Activated CD4-positive, alpha-beta T cell treated with anti-CD3 and anti-CD28 coated beads for 24 hours (primary cell): ENCODE data around the gene METTL24.
"Not testable (repeated sequence)": the region's sequence is repeated elsewhere in the genome, so short reads cannot be mapped to it uniquely, and the experiment has no call there.

Source experiments
- DNase-seq, 2 donors: peaks; one replicate each; pipeline ENCODE4 v3.0.0-alpha.2; 2020; ENCODE audit warnings: low read depth in 2 of 2

The METTL24 gene

DNA sequence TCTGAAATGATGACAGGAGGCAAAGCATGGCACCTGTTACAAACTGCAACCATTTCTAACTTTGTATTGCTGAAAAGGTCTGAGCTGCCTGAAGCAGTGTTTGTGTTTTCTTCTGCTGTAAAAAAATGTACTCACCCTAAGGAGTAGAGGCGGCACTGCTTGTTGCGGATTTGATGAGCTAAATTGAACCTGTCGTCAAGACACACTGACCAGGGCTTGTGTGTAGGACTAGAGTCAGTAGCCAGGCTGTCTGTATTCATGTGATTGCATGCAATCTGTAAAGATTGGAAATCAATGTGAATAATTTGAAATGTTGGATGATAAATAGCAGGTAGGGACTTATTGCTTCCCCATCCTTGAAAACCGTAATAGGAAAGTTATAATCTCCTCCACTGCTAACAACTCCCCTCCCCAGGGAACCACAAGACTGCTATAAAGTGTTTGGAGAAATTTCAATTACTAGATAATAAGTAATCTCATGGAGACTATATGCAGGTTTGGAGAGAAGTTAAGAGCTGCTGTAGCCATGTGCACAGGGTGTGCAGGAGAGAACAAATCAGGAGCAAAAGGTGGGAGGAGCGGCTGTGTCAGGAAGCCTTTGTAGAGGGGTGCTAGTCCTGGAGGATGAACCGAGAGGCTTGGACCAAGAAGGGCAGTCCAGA lies 42.8 kb downstream of the METTL24 start:
- no peak for DNase-seq

GRCh38 chr6:110310861-110311446 lies 47.2 kb downstream of the METTL24 start:
- no peak for DNase-seq

DNA sequence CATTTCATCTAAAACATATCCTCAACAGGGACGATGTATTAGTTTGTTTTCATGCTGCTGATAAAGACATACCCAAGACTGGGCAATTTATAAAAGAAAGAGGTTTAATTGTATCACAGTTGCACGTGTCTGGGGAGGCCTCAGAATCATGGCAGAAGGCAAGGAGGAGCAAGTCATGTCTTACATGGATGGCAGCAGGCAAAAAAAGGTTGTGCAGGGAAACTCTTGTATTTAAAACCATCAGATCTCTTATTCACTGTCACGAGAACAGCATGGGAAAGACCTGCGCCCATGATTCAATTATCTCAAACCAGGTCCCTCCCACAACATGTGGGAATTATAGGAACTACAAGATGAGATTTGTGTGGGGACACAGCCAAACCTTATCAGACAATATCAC lies 48.7 kb downstream of the METTL24 start:
- not testable (repeated sequence) for DNase-seq

DNA sequence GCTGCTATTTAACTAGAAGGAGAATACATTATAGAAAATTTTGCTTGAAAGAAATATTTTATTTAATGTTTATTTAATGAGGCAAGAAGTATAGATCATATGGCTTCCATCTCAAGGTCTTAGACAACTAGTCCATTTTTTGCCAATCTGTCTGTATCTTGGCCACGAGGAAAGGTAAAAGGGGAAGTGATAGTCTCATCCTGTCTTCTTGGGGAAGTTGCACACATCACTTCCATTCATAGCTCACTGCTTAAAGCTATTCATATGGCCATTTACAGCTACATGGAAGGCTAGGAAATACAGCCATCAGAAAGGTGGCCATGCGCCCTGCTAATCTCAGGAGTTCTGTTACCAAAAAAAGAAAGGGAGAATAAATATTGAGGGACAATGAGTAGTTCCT lies 50.8 kb downstream of the METTL24 start:
- no peak for DNase-seq

DNA sequence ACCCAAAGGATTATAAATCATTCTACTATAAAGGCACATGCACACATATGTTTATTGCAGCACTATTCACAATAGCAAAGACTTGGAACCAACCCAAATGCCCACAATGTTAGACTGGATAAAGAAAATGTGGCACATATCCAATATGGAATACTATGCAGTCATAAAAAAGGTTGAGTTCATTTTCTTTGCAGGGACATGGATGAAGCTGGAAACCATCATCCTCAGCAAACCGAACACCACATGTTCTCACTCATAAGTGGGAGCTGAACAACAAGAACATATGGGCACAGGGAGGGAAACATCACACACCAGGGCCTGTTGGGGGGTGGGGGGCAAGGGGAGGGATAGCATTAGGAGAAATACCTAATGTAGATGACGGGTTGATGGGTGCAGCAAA lies 52.3 kb downstream of the METTL24 start:
- not testable (repeated sequence) for DNase-seq

DNA sequence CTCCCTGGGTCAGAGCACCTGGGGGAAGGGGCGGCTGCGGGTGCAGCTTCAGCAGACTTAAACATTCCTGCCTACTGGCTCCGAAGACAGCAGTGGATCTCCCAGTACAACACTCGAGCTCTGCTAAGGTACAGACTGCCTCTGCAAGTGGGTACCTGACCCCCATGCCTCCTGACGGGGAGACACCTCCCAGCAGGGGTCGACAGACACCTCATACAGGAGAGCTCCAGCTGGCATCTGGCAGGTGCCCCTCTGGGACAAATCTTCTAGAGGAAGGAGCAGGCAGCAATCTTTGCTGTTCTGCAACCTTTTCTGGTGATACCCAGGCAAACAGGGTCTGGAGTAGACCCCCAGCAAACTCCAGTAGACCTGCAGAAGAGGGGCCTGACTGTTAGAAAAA lies 54.5 kb downstream of the METTL24 start:
- not testable (repeated sequence) for DNase-seq

DNA sequence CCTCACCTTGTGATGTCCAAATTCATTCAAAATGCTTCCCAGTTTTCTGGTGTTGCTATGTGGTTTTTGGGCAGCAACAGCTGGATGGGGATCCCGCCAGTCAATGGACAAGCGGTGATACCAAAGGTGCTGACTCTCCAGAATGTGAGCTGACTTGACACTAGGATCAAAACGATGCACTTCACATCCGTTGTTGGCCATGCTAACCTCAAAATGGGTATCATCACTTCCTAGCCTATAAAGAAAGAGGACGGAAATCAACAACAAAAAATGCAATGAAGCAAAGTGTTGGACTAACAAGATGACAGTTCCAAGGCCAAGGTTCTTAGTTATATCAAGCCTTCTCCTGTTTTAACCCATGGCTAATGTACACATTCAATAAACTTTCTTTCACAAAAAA lies 59.2 kb downstream of the METTL24 start:
- DNase-seq: no peak

DNA sequence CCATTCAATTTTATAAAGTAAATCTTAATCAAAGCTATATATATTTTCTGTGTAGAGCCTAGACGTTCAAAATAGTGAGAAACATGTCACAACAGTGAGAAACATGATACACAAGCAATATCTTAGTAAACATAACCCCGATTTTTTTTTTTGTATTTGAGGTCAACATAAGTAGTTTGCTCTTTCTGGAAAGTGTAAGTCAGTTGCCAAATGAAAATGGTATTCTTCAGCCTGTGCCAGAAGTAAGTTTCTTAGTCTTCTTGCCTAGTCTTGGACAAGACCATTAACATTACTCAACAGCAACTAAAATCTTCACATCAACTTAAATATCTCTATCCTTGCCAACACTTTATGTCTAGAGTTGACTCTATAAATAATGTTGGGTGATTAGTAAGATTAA lies 59.7 kb downstream of the METTL24 start:
- no peak for DNase-seq

DNA sequence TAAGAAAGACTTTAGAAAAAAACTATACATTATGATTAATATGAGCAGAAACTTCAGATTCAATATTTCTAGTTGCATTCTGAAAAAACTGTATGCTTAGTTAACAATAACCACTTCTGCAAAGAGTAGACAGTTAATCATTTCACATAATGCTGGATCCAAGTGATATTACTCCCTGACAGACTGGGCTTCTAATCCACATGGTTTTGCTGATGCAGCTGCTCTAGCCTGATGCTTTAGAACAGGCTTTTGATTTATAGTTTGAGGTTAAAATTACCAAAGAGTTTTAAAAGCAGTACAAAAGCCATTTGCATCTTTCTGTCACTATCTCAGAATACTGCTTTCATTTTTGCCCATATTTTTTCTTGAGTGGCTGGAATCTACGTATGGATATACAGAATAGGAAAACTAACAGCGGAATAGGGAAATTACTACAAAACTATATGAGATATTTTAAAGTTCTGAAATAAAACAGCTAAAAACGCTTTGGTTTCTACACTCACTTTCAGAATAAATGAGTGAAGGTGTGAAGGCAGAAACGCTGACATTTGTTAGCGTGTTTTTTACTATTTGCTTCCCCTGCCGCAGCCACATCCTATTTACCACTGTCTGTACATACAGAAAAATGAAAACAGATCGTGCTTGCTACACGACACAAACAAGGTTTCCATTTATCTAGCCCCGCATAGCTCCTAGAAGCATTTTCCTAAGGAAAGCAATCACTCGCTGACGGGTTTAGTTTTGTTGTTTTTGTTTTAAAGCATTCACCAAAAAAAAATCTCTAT lies 61.7 kb downstream of the METTL24 start:
- no peak for DNase-seq

- DNase-seq: no peak
These were observed 62.5 kb downstream of the METTL24 start for GRCh38 chr6:110295451-110296165.

DNA sequence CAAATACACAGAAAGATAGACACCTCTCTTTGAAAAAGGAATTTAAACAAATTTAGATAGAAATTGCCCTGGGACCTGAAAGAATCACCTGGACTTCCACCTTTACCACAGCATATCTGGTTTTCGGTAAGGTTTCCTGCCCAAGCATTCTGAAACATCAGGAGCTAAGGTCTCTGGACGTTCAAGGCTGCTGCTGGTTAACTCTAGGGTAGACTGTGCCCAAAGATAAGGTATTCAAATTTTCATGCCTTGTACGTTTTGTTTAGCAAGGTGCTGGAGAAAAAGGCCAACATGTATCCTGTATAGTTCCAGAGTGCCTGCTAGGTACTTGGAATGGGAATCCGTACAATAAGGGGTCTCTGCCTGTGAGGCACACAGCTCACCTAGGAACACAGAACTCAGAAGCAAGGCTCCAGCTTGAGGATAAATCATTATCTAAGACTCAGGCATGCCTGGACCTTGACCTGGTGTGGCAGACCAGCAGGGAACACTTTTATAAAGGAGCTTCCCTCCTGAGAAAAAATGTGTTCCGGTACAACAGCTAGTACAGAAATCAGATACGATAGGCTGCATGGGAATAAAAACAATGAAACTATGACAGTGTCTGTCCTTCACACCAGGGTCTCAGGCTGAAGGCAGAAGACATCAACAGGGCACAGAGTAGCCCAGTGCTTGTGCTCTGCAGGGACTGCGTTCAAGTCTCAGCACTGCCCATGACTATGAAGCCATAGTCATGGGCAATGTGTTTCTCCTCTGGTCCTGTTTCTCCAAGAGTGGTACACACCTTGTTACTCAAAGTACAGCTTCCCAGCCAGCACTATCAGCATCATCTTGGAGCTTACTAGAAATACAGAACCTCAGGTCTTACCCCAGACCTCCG lies 70.4 kb downstream of the METTL24 start:
- DNase-seq: no peak

- DNase-seq: no peak
These were observed 72.7 kb downstream of the METTL24 start for GRCh38 chr6:110285306-110286060.

GRCh38 chr6:110284855-110285254 lies 73.3 kb downstream of the METTL24 start:
- no peak for DNase-seq

- no peak for DNase-seq
These were observed 74.5 kb downstream of the METTL24 start for GRCh38 chr6:110283657-110284056.

- no peak for DNase-seq
These were observed 75.7 kb downstream of the METTL24 start for GRCh38 chr6:110282412-110282811.

DNA sequence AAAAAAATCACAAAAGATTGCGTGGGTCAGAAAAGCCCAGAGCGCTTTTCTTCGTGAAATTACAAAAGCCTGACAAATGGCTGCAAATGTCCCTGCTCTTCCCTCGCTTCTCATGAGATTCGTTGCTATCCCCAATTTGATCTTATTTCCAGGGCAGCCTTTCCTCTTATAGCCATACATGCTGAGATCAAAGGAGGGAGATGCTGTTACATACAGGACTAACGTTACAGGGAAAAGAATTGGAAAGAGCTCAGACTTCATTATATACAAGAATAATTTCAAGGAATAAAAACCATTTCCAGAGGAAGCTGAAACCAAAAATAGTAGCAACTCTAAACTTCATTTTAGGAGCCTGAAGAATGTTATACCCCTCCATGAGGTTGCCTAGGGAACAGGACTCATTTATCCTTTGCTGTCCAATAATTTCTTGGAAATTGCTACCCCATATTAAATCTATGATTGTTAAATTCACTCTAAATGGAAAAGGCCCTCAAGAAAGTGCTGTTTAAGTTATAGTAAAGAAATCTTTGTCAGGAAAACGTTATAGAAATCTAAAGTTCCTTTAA lies 81.0 kb downstream of the METTL24 start:
- no peak for DNase-seq

DNA sequence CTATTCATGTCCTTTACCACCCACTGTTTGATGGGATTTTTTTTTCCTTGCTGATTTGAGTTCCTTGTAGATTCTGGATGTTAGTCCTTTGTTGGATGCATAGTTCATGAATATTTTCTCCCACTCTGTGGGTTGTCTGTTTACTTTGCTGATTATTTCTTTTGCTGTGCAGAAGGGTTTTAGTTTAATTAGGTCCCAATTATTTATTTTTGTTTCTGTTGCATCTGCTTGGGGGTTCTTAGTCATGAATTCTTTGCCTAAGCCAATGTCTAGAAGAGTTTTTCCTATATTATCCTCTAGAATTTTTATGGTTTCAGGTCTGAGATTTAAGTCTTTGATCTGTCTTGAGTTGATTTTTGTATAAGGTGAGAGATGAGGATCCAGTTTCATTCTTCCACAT lies 85.4 kb downstream of the METTL24 start:
- not testable (repeated sequence) for DNase-seq

DNA sequence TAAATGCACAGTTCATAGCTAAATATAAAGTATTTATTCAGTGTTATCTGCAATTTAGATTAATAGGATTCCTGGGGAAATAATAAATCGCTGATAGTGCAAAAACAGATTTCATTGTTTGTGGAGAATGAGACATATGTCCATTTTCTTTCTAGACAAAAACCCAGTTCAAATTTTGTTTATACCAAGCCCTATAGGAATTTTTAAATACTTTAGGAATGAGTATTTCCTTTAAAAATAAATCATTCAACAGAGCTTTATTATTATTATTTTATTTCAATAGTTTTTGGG lies 86.5 kb downstream of the METTL24 start:
- DNase-seq: no peak

- no peak for DNase-seq
These were observed 88.0 kb downstream of the METTL24 start for GRCh38 chr6:110270165-110270564.

GRCh38 chr6:110269623-110270022 lies 88.5 kb downstream of the METTL24 start:
- no peak for DNase-seq

GRCh38 chr6:110266996-110267395 lies 91.2 kb downstream of the METTL24 start:
- no peak for DNase-seq
